Suprapubic skin (tissue), 4 donors: ENCODE data around the gene NTRK1. TPM values are rescaled to one million over a fixed set of nuclear protein-coding genes. Genes with fewer than 3 reads are reported as not detected.

Experiments used
- DNase-seq, 2 donors: peaks; one replicate each; pipeline ENCODE4 v3.0.0-alpha.2; 2019; ENCODE audit warnings: low spot score in 2 of 2
- H3K27ac ChIP-seq: fragments of 200-600 bp; sonication (generic); one replicate; pipeline ENCODE4 v1.5.1; 2019
- H3K27me3 ChIP-seq: fragments of 200-600 bp; sonication (generic); one replicate; pipeline ENCODE4 v1.5.1; 2019
- H3K36me3 ChIP-seq: fragments of 200-600 bp; sonication (generic); one replicate; pipeline ENCODE4 v1.5.1; 2019
- H3K4me1 ChIP-seq: fragments of 200-600 bp; sonication (generic); one replicate; pipeline ENCODE4 v1.5.1; 2019
- H3K4me3 ChIP-seq: fragments of 200-600 bp; sonication (generic); one replicate; pipeline ENCODE4 v1.5.1; 2019; ENCODE audit warnings: mild to moderate bottlenecking
- H3K9me3 ChIP-seq: fragments of 200-600 bp; sonication (generic); one replicate; pipeline ENCODE4 v1.5.1; 2019
- EP300 ChIP-seq: sonication (generic); formaldehyde crosslinking; IDR thresholded peaks from one replicate; pipeline ENCODE4 v1.6.1; 2017; ENCODE audit warnings: antibody characterized with exemption
- POLR2A ChIP-seq, 2 donors: fragments of 450-650 bp; IDR thresholded peaks; one replicate each; pipeline ENCODE4 v1.6.1; 2017; ENCODE audit warnings: antibody characterized with exemption in 2 of 2, mild to moderate bottlenecking in 2 of 2, moderate library complexity in 2 of 2
- POLR2AphosphoS5 ChIP-seq, 3 donors: sonication (generic); formaldehyde crosslinking; IDR thresholded peaks; one replicate each; pipeline ENCODE4 v1.6.1; 2017; ENCODE audit warnings: antibody characterized with exemption in 3 of 3
- WGBS: methylation state at CpG from one replicate; pipeline ENCODE4 v1.1.5; 2018; 5-methylcytosine and 5-hydroxymethylcytosine counted together
- total RNA-seq, 4 donors: library from RNA; depleted of rRNA; stranded (reverse); fragments of >200 nt; gene quantifications; one replicate each; pipeline ENCODE4 v1.1.0, GENCODE V29; 2016
- TF ChIP-seq, protein P1 (sequence below), 2 donors: fragments of 200-600 bp in 1 of 2; fragments of 450-650 bp in 1 of 2; sonication (generic) in 1 of 2; IDR thresholded peaks; one replicate each; pipeline ENCODE4 v1.5.1; 2016 to 2019; ENCODE audit warnings: antibody characterized with exemption in 2 of 2, mild to moderate bottlenecking in 1 of 2, moderate library complexity in 1 of 2

The NTRK1 gene
- total RNA-seq, 4 donors from 2014 or later = 0.32 TPM; not detected in 3

GRCh38 chr1:156844638-156845037, 16.0 kb upstream of the NTRK1 start:
- DNase-seq = no peak
- Histone ChIP-seq H3K4me1 (peaks cover 18% of the 10 kb centered on the region), H3K9me3 (no peaks in the 10 kb centered on the region), H3K4me3 (no peak overlapping the region), H3K27me3 (peaks cover 96% of the 10 kb centered on the region), H3K27ac (no peak overlapping the region), H3K36me3 (no peaks in the 10 kb centered on the region)
- TF ChIP-seq POLR2A (IDR thresholded peaks at IDR 0.05) (no peak), POLR2AphosphoS5 (IDR thresholded peaks at IDR 0.05) (no peak), EP300 (no peak)
- TF ChIP-seq, protein P1, sequence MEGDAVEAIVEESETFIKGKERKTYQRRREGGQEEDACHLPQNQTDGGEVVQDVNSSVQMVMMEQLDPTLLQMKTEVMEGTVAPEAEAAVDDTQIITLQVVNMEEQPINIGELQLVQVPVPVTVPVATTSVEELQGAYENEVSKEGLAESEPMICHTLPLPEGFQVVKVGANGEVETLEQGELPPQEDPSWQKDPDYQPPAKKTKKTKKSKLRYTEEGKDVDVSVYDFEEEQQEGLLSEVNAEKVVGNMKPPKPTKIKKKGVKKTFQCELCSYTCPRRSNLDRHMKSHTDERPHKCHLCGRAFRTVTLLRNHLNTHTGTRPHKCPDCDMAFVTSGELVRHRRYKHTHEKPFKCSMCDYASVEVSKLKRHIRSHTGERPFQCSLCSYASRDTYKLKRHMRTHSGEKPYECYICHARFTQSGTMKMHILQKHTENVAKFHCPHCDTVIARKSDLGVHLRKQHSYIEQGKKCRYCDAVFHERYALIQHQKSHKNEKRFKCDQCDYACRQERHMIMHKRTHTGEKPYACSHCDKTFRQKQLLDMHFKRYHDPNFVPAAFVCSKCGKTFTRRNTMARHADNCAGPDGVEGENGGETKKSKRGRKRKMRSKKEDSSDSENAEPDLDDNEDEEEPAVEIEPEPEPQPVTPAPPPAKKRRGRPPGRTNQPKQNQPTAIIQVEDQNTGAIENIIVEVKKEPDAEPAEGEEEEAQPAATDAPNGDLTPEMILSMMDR (IDR thresholded peaks at IDR 0.05) = no peak
- WGBS = 20% methylated on average over 7 of the region's 14 CpGs

- Histone ChIP-seq H3K4me3 (no peak overlapping the region), H3K9me3 (no peaks in the 10 kb centered on the region), H3K27ac (no peak overlapping the region), H3K36me3 (no peaks in the 10 kb centered on the region), H3K27me3 (peaks cover 92% of the 10 kb centered on the region), H3K4me1 (peaks cover 18% of the 10 kb centered on the region)
- WGBS = 8% methylated on average over 10 of the region's 69 CpGs
- TF ChIP-seq POLR2A (IDR thresholded peaks at IDR 0.05) = no peak
- no peak for TF ChIP-seq EP300
- no peak for TF ChIP-seq POLR2AphosphoS5 (IDR thresholded peaks at IDR 0.05)
- TF ChIP-seq, protein P1 (IDR thresholded peaks at IDR 0.05) = no peak
- DNase-seq = no peak
Measured at GRCh38 chr1:156845055-156845952, 15.4 kb upstream of the NTRK1 start.

DNA sequence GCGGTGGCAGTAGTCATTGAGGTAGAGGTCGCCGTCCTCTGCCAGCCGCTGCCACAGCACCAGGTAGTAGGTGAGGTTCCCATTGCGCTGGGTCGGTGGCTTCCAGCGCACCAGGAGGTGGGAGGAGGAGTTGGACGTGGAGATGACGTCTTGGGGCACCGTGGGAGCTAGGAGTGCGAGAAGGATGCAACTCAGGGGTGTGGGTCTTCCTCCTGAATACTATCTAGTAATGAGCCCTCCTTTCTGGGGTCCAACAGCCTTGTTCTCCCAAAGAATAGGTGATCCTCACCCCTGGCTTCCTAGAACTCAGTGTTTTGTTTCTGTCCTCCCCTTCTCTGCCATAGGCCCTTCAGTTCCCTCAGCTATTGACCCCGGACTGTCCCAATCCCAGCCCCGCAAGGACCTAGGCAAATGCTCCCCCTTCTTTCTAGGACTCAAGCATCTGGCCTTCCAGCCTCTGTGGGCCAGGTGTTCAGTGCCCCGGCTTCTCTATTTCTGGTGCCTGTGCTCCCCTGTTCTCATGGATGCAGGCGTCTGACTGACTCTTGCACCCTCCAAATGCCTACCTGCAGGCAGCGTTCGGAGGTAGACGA, 14.6 kb upstream of the NTRK1 start:
- Histone ChIP-seq H3K4me1 (peaks cover 18% of the 10 kb centered on the region), H3K9me3 (no peaks in the 10 kb centered on the region), H3K27me3 (peaks cover 85% of the 10 kb centered on the region), H3K27ac (no peak overlapping the region), H3K36me3 (no peaks in the 10 kb centered on the region), H3K4me3 (no peak overlapping the region)
- TF ChIP-seq, protein P1 (IDR thresholded peaks at IDR 0.05) = no peak
- TF ChIP-seq POLR2A (IDR thresholded peaks at IDR 0.05) = no peak
- no peak for TF ChIP-seq POLR2AphosphoS5 (IDR thresholded peaks at IDR 0.05)
- no peak for TF ChIP-seq EP300
- no peak for DNase-seq
- 63% methylated on average over 14 of the region's 18 CpGs for WGBS

DNA sequence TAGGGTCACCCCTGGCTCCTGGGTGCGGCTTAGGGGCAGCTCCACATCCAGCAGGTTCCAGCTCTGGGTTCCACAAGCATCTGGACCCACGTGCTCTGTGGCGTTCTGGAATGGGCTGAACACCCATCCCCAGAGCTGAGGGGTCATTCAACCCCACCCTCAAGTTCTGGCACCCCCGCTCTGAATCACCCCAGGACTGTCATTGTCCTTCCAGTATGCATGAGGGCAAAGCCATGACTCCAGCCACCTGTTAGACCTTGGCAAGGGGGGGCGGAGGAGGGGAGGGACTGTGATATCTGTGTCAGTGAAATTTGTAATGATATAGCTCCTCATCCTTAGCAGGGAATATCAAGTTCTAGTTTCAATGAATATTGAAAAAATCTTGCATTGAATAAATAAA, 14.0 kb upstream of the NTRK1 start:
- 96% methylated on average over 5 of the region's 5 CpGs for WGBS
- H3K4me3 ChIP-seq = no peak overlapping the region
- H3K9me3 ChIP-seq = no peaks in the 10 kb centered on the region
- TF ChIP-seq EP300 = no peak
- H3K36me3 ChIP-seq = no peaks in the 10 kb centered on the region
- no peak overlapping the region for H3K27ac ChIP-seq
- H3K4me1 ChIP-seq = peaks cover 18% of the 10 kb centered on the region
- H3K27me3 ChIP-seq = peaks cover 82% of the 10 kb centered on the region
- no peak for DNase-seq

DNA sequence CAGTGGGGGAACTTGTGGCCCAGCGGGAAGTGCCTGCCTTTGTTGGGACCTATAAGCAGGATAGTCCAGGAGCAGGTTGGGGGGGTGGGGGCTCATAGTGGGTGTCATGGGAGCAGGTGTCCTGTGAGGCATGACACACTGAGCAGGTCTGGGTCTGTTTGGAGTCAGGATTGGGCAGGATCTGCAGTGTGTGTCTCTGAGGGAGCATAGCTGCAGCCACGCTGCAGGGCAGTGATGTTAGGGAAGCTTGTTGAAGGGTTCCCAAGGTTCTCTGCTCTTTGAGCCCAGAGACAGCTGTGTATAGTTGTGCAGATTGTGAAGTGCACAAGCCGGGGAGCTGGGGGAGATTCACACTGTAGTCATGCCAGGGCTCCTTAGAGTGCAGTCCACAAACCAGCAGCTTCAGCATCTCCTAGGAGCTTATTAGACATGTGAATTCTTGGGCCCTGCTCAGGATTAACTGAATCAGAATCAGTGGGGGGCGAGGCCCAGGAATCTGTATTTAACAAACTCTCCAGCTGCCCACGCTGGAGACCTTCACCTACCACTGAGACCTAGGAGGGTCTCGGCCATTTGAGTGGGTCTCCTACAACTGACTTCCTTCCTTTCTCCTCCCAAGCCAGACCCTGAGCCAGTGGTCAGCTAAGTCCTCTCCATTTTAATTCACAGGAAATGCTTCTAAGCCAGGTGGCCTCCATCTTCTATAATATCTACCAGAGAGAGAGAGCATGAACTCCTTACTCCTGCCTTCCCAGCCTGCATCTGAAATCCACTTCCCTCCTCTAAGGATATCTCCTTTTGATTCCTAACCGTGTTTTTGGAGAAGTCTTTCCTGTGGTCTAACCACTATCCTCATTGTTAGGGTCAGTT, 12.8 kb upstream of the NTRK1 start:
- no peak for DNase-seq
- no peak overlapping the region for H3K4me3 ChIP-seq
- H3K36me3 ChIP-seq = no peaks in the 10 kb centered on the region
- no peak overlapping the region for H3K27ac ChIP-seq
- 78% methylated on average over 6 of the region's 7 CpGs for WGBS
- TF ChIP-seq POLR2AphosphoS5 (IDR thresholded peaks at IDR 0.05) (no peak), POLR2A (IDR thresholded peaks at IDR 0.05) (no peak), EP300 (no peak)
- peaks cover 79% of the 10 kb centered on the region for H3K27me3 ChIP-seq
- peaks cover 24% of the 10 kb centered on the region for H3K4me1 ChIP-seq
- no peaks in the 10 kb centered on the region for H3K9me3 ChIP-seq
